Dendritic cell treated with granulocyte-macrophage colony-stimulating factor and Interleukin-4, amounts not matched to agents 40 ng/mL and 50 ng/mL, for 4 days (primary cell): ENCODE measurements around the gene NF2.

Experiments used
- H3K27ac Mint-ChIP-seq: one replicate; pipeline ENCODE4 v1.8.0; 2022; ENCODE audit warnings: mild to moderate bottlenecking, mixed read lengths
- H3K27me3 Mint-ChIP-seq: one replicate; pipeline ENCODE4 v1.8.0; 2022; ENCODE audit warnings: mild to moderate bottlenecking, mixed read lengths
- H3K36me3 Mint-ChIP-seq: one replicate; pipeline ENCODE4 v1.8.0; 2022; ENCODE audit warnings: low read depth, mixed read lengths
- H3K4me1 Mint-ChIP-seq: one replicate; pipeline ENCODE4 v1.8.0; 2022; ENCODE audit warnings: low read depth, mixed read lengths
- H3K4me3 Mint-ChIP-seq: one replicate; pipeline ENCODE4 v1.8.0; 2022; ENCODE audit warnings: mild to moderate bottlenecking, moderate library complexity, mixed read lengths
- H3K9me3 Mint-ChIP-seq: one replicate; pipeline ENCODE4 v1.8.0; 2022; ENCODE audit warnings: mixed read lengths
- intact Hi-C: fragments of 100-400 bp; cut with micrococcal nuclease; formaldehyde crosslinking; loops from one replicate; pipeline ENCODE4 v1.15.0; 2022

The NF2 gene

GRCh38 chr22:29713156-29713727 is 109.8 kb downstream of the NF2 start:
- Mint-ChIP-seq H3K9me3 (no peaks in the 10 kb centered on the region), H3K36me3 (no peaks in the 10 kb centered on the region), H3K27me3 (peaks cover 41% of the 10 kb centered on the region), H3K4me3 (no peak overlapping the region), H3K27ac (no peak overlapping the region), H3K4me1 (no peaks in the 10 kb centered on the region)
- intact Hi-C loops: no loop called here

GRCh38 chr22:29715240-29715639 is 111.8 kb downstream of the NF2 start:
- intact Hi-C loops: no loop called here
- Mint-ChIP-seq H3K4me3 (no peak overlapping the region), H3K27me3 (peaks cover 56% of the 10 kb centered on the region), H3K4me1 (no peaks in the 10 kb centered on the region), H3K27ac (no peak overlapping the region), H3K36me3 (no peaks in the 10 kb centered on the region), H3K9me3 (no peaks in the 10 kb centered on the region)

- no peak overlapping the region for H3K27ac Mint-ChIP-seq
- H3K36me3 Mint-ChIP-seq: no peaks in the 10 kb centered on the region
- intact Hi-C loops: no loop called here
- no peaks in the 10 kb centered on the region for H3K9me3 Mint-ChIP-seq
- peaks cover 55% of the 10 kb centered on the region for H3K27me3 Mint-ChIP-seq
- no peak overlapping the region for H3K4me3 Mint-ChIP-seq
- no peaks in the 10 kb centered on the region for H3K4me1 Mint-ChIP-seq
Measured at GRCh38 chr22:29715705-29716104, 112.3 kb downstream of the NF2 start.

- H3K27ac Mint-ChIP-seq: no peak overlapping the region
- no peaks in the 10 kb centered on the region for H3K36me3 Mint-ChIP-seq
- intact Hi-C loops: no loop called here
- H3K9me3 Mint-ChIP-seq: no peaks in the 10 kb centered on the region
- H3K4me1 Mint-ChIP-seq: no peaks in the 10 kb centered on the region
- H3K27me3 Mint-ChIP-seq: peaks cover 62% of the 10 kb centered on the region
- no peak overlapping the region for H3K4me3 Mint-ChIP-seq
Measured at GRCh38 chr22:29716814-29717545, 113.5 kb downstream of the NF2 start.

- Mint-ChIP-seq H3K27me3 (peaks cover 70% of the 10 kb centered on the region), H3K36me3 (no peaks in the 10 kb centered on the region), H3K9me3 (no peaks in the 10 kb centered on the region), H3K4me1 (no peaks in the 10 kb centered on the region), H3K27ac (no peak overlapping the region), H3K4me3 (no peak overlapping the region)
- intact Hi-C loops: no loop called here
Measured at GRCh38 chr22:29717789-29718188, 114.4 kb downstream of the NF2 start.

- intact Hi-C loops: no loop called here
- no peaks in the 10 kb centered on the region for H3K4me1 Mint-ChIP-seq
- no peaks in the 10 kb centered on the region for H3K9me3 Mint-ChIP-seq
- no peak overlapping the region for H3K4me3 Mint-ChIP-seq
- H3K36me3 Mint-ChIP-seq: no peaks in the 10 kb centered on the region
- H3K27ac Mint-ChIP-seq: no peak overlapping the region
- H3K27me3 Mint-ChIP-seq: peaks cover 78% of the 10 kb centered on the region
Measured at GRCh38 chr22:29718949-29719898, 115.8 kb downstream of the NF2 start.

GRCh38 chr22:29719899-29720645 is 116.6 kb downstream of the NF2 start, which contains the start of gene CABP7:
TSS of gene CABP7 (plus strand) at chr22:29720003. CDS start at chr22:29720425, 422 bp downstream.
- Mint-ChIP-seq H3K4me3 (no peak within 1 kb of the TSS), H3K36me3 (no peaks in the 10 kb centered on the region), H3K9me3 (no peaks in the 10 kb centered on the region), H3K27me3 (peaks cover 76% of the 10 kb centered on the region), H3K4me1 (no peaks in the 10 kb centered on the region), H3K27ac (no peak within 1 kb of the TSS)
- intact Hi-C loops: no loop called here

- Mint-ChIP-seq H3K27ac (no peak overlapping the region), H3K36me3 (no peaks in the 10 kb centered on the region), H3K4me3 (no peak overlapping the region), H3K9me3 (no peaks in the 10 kb centered on the region), H3K4me1 (no peaks in the 10 kb centered on the region), H3K27me3 (peaks cover 76% of the 10 kb centered on the region)
- intact Hi-C loops: no loop called here
Measured at GRCh38 chr22:29720811-29721323, 117.4 kb downstream of the NF2 start.

- peaks cover 68% of the 10 kb centered on the region for H3K27me3 Mint-ChIP-seq
Measured at GRCh38 chr22:29722151-29722550, 118.7 kb downstream of the NF2 start.

GRCh38 chr22:29722587-29722986 is 119.2 kb downstream of the NF2 start:
- H3K4me3 Mint-ChIP-seq: no peak overlapping the region
- intact Hi-C loops: no loop called here
- H3K36me3 Mint-ChIP-seq: no peaks in the 10 kb centered on the region
- H3K9me3 Mint-ChIP-seq: no peaks in the 10 kb centered on the region
- peaks cover 64% of the 10 kb centered on the region for H3K27me3 Mint-ChIP-seq
- H3K4me1 Mint-ChIP-seq: no peaks in the 10 kb centered on the region
- H3K27ac Mint-ChIP-seq: no peak overlapping the region

More at GRCh38 chr22:29722151-29722550, 118.7 kb downstream of the NF2 start:
- intact Hi-C loops: no loop called here
- no peaks in the 10 kb centered on the region for H3K4me1 Mint-ChIP-seq
- no peak overlapping the region for H3K4me3 Mint-ChIP-seq
- no peak overlapping the region for H3K27ac Mint-ChIP-seq
- no peaks in the 10 kb centered on the region for H3K9me3 Mint-ChIP-seq
- H3K36me3 Mint-ChIP-seq: no peaks in the 10 kb centered on the region

- Mint-ChIP-seq H3K27ac (no peak overlapping the region), H3K27me3 (peaks cover 53% of the 10 kb centered on the region), H3K36me3 (peaks cover 2% of the 10 kb centered on the region), H3K4me3 (no peak overlapping the region), H3K4me1 (no peaks in the 10 kb centered on the region), H3K9me3 (no peaks in the 10 kb centered on the region)
- intact Hi-C loops: no loop called here
Measured at GRCh38 chr22:29723766-29724165, 120.3 kb downstream of the NF2 start.

- H3K4me1 Mint-ChIP-seq: no peaks in the 10 kb centered on the region
- peaks cover 10% of the 10 kb centered on the region for H3K36me3 Mint-ChIP-seq
- peaks cover 44% of the 10 kb centered on the region for H3K27me3 Mint-ChIP-seq
- no peak overlapping the region for H3K27ac Mint-ChIP-seq
- no peaks in the 10 kb centered on the region for H3K9me3 Mint-ChIP-seq
- no peak overlapping the region for H3K4me3 Mint-ChIP-seq
- intact Hi-C loops: no loop called here
Measured at GRCh38 chr22:29724843-29725242, 121.4 kb downstream of the NF2 start.

GRCh38 chr22:29726106-29726505 is 122.7 kb downstream of the NF2 start:
- no peak overlapping the region for H3K27ac Mint-ChIP-seq
- no peaks in the 10 kb centered on the region for H3K4me1 Mint-ChIP-seq
- no peaks in the 10 kb centered on the region for H3K9me3 Mint-ChIP-seq
- peaks cover 23% of the 10 kb centered on the region for H3K36me3 Mint-ChIP-seq
- intact Hi-C loops: no loop called here
- H3K27me3 Mint-ChIP-seq: peaks cover 39% of the 10 kb centered on the region
- no peak overlapping the region for H3K4me3 Mint-ChIP-seq
